ENCODE measurements around the gene CTDSPL2. TPM values are rescaled to one million over a fixed set of nuclear protein-coding genes. Genes with fewer than 3 reads are reported as not detected.

Gene CTDSPL2
- total and polyA plus RNA-seq, 2 of the 8 experiments (the other 6 are each of a cell fraction or from before 2014, with no cell fraction given), result 25.2 to 64.7 TPM

- TF ChIP-seq CHD7 (IDR thresholded peaks at IDR 0.05; ENCODE audit: insufficient replicate concordance, low read length) (no peak), CTCF (IDR thresholded peaks at IDR 0.05; ENCODE audit: control extremely low read depth in 1 of 3, insufficient read depth in 1 of 3, low read depth in 1 of 3, low read length in 3 of 3) (no peak), GTF2F1 (IDR thresholded peaks at IDR 0.05; ENCODE audit: borderline replicate concordance, low read depth, low read length) (no peak), CBX8 (IDR thresholded peaks at IDR 0.05; ENCODE audit: borderline replicate concordance, low read depth, low read length) (no peak)
Observed at GRCh38 chr15:44516436-44516835, 89.0 kb downstream of the CTDSPL2 start (continued).
